CD4-positive, alpha-beta T cell treated with Interleukin-15 for 4 hours (primary cell): Measurements from ENCODE around the gene SCGB1A1.
"Not testable (repeated sequence)": the region's sequence is repeated elsewhere in the genome, so short reads cannot be mapped to it uniquely, and the experiment has no call there.

Experiments
- DNase-seq: peaks from one replicate; pipeline ENCODE4 v3.0.0-alpha.2; 2020; ENCODE audit warnings: low spot score

The SCGB1A1 gene

GRCh38 chr11:62418733-62419132 lies at the start of gene SCGB1A1:
Gene SCGB1A1 (plus strand): TSS chr11:62419033. CDS start chr11:62419096, 63 bp downstream.
- DNase-seq = no peak

- DNase-seq = peak; percentile 20
Observed at GRCh38 chr11:62370743-62371440, 47.9 kb upstream of the SCGB1A1 start.

- DNase-seq = no peak
Observed at GRCh38 chr11:62372871-62373270, 46.0 kb upstream of the SCGB1A1 start.

GRCh38 chr11:62373464-62374119 lies 45.2 kb upstream of the SCGB1A1 start:
- DNase-seq = no peak

GRCh38 chr11:62374801-62375200 lies 44.0 kb upstream of the SCGB1A1 start:
- DNase-seq = no peak

- DNase-seq = peak; percentile 55
Observed at GRCh38 chr11:62378459-62379063, 40.3 kb upstream of the SCGB1A1 start.

GRCh38 chr11:62379586-62379985 lies 39.2 kb upstream of the SCGB1A1 start:
- not testable (repeated sequence) for DNase-seq

GRCh38 chr11:62380821-62381245 lies 38.0 kb upstream of the SCGB1A1 start:
- peak; percentile 76 for DNase-seq

GRCh38 chr11:62383822-62384221 lies 35.0 kb upstream of the SCGB1A1 start:
- no peak for DNase-seq

- peak; percentile 43 for DNase-seq
Observed at GRCh38 chr11:62386083-62386482, 32.8 kb upstream of the SCGB1A1 start.

- DNase-seq = no peak
Observed at GRCh38 chr11:62387381-62387780, 31.5 kb upstream of the SCGB1A1 start.

GRCh38 chr11:62388999-62389398 lies 29.8 kb upstream of the SCGB1A1 start:
- DNase-seq = no peak

GRCh38 chr11:62390237-62390636 lies 28.6 kb upstream of the SCGB1A1 start:
- no peak for DNase-seq

- no peak for DNase-seq
Observed at GRCh38 chr11:62390722-62391121, 28.1 kb upstream of the SCGB1A1 start.

GRCh38 chr11:62391642-62392425 lies 27.0 kb upstream of the SCGB1A1 start:
- DNase-seq = no peak

- DNase-seq = no peak
Observed at GRCh38 chr11:62392506-62392905, 26.3 kb upstream of the SCGB1A1 start.

GRCh38 chr11:62393061-62393611 lies 25.7 kb upstream of the SCGB1A1 start:
- DNase-seq = peak; percentile 48

GRCh38 chr11:62393735-62394134 lies 25.1 kb upstream of the SCGB1A1 start:
- DNase-seq = no peak

GRCh38 chr11:62394825-62395538 lies 23.9 kb upstream of the SCGB1A1 start:
- peak; percentile 75 for DNase-seq

GRCh38 chr11:62395885-62396551 lies 22.8 kb upstream of the SCGB1A1 start:
- DNase-seq = no peak
